ENCODE data around the gene FAM186B.

Gene FAM186B

GRCh38 chr12:49604856-49605255 lies 583 bp downstream of the FAM186B start:
- no peak overlapping the region for H3K27ac ChIP-seq
- TF ChIP-seq ZFX (IDR thresholded peaks at IDR 0.05; ENCODE audit: borderline replicate concordance), result no peak
- no peak for TF ChIP-seq CTCF (IDR thresholded peaks at IDR 0.05)

GRCh38 chr12:49603721-49604120 lies 1.7 kb downstream of the FAM186B start:
- TF ChIP-seq CTCF (IDR thresholded peaks at IDR 0.05), result no peak
- no peak for TF ChIP-seq ZFX (IDR thresholded peaks at IDR 0.05; ENCODE audit: borderline replicate concordance)
- H3K27ac ChIP-seq, result no peak overlapping the region

- TF ChIP-seq CTCF (IDR thresholded peaks at IDR 0.05) (no peak), ZFX (IDR thresholded peaks at IDR 0.05; ENCODE audit: borderline replicate concordance) (no peak)
Measured at GRCh38 chr12:49599961-49600360, 5.5 kb downstream of the FAM186B start.

GRCh38 chr12:49598527-49598926 lies 6.9 kb downstream of the FAM186B start:
- no peak overlapping the region for H3K27ac ChIP-seq
- TF ChIP-seq ZFX (IDR thresholded peaks at IDR 0.05; ENCODE audit: borderline replicate concordance) (no peak), CTCF (IDR thresholded peaks at IDR 0.05) (no peak)

More at GRCh38 chr12:49599961-49600360, 5.5 kb downstream of the FAM186B start:
- no peak overlapping the region for H3K27ac ChIP-seq

GRCh38 chr12:49588721-49589516 lies 16.5 kb downstream of the FAM186B start:
- TF ChIP-seq ZFX (IDR thresholded peaks at IDR 0.05; ENCODE audit: borderline replicate concordance) (no peak), CTCF (IDR thresholded peaks at IDR 0.05) (no peak)
- no peak overlapping the region for H3K27ac ChIP-seq

GRCh38 chr12:49588281-49588680 lies 17.2 kb downstream of the FAM186B start:
- H3K27ac ChIP-seq, result no peak overlapping the region
- no peak for TF ChIP-seq CTCF (IDR thresholded peaks at IDR 0.05)
- no peak for TF ChIP-seq ZFX (IDR thresholded peaks at IDR 0.05; ENCODE audit: borderline replicate concordance)

GRCh38 chr12:49587174-49587908 lies 18.1 kb downstream of the FAM186B start:
- H3K27ac ChIP-seq, result no peak overlapping the region
- no peak for TF ChIP-seq ZFX (IDR thresholded peaks at IDR 0.05; ENCODE audit: borderline replicate concordance)
- 0 out of 2 replicates have a peak, but pooled peaks have one; percentile 7 for TF ChIP-seq CTCF (IDR thresholded peaks at IDR 0.05)

Data from 22Rv1 (cell line).